IPS-15b (cell line): ENCODE data around the gene XIST.

Experiments used
- H3K27me3 ChIP-seq: one replicate; pipeline ENCODE4 v1.6.1; 2013; ENCODE audit warnings: low read length; ENCODE audit not compliant: control insufficient read depth, insufficient read depth
- H3K36me3 ChIP-seq: one replicate; pipeline ENCODE4 v1.6.1; 2013; ENCODE audit warnings: low read length; ENCODE audit not compliant: control insufficient read depth, insufficient read depth
- H3K4me1 ChIP-seq: one replicate; pipeline ENCODE4 v1.6.1; 2013; ENCODE audit warnings: mild to moderate bottlenecking, low read length; ENCODE audit not compliant: control insufficient read depth, insufficient read depth
- H3K4me3 ChIP-seq: one replicate; pipeline ENCODE4 v1.5.1; 2013; ENCODE audit warnings: low read depth, low read length
- H3K9ac ChIP-seq: one replicate; pipeline ENCODE4 v1.6.1; 2013; ENCODE audit warnings: low read depth, mild to moderate bottlenecking, low read length
- H3K9me3 ChIP-seq: one replicate; pipeline ENCODE4 v1.6.1; 2013; ENCODE audit warnings: mild to moderate bottlenecking, low read length; ENCODE audit not compliant: control insufficient read depth, insufficient read depth

The XIST gene

DNA sequence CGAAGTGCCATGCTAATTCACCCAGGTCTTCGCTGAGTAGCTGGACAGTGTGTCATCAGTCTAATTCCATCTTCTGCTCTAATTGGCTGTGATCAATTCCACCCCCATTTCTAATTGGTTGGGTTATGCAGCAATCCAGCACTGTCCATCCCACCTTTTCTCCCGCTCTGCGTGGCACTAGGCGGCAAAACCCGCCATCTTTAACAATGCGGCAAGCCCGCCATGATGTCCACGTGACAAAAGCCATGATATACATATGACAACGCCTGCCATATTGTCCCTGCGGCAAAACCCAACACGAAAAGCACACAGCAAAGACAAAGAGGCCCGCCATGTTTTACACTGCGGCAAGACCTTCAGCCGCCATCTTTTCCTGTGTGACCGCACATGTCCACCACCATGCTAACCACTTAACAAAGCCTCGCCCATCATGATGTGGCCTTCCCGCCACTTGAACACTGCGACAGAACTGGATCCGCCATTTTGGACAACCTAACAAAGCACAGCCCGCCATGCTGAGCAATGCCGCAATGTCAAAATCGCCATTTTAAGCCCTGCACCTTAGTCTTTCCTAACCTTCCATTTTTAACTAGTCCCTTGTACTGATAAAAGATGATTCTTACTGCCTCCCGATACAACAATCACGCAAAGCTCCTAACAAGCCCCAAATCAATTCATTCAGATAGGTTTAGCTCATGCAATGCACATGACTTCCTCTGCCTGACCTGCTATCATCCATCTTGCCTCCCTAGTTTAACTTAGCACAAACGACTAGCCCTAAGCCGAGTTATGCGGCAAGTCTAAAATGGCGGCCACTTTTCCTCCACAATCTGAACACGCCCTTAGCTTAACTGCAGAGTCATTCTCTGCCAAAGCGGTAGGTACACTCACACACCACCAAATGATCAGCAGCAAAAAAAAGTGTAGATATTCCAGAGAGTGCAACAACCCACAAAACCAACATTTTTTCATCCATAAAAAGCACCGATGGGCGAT lies 1.2 kb downstream of the XIST start:
- Histone ChIP-seq H3K4me3 (no peak overlapping the region), H3K9ac (no peak overlapping the region), H3K4me1 (peaks cover 10% of the 10 kb centered on the region), H3K9me3 (peaks cover 14% of the 10 kb centered on the region), H3K27me3 (no peaks in the 10 kb centered on the region), H3K36me3 (no peaks in the 10 kb centered on the region)

GRCh38 chrX:73850124-73851013 lies 2.1 kb downstream of the XIST start:
- no peaks in the 10 kb centered on the region for H3K27me3 ChIP-seq
- no peak overlapping the region for H3K9ac ChIP-seq
- no peak overlapping the region for H3K4me3 ChIP-seq
- peaks cover 12% of the 10 kb centered on the region for H3K4me1 ChIP-seq
- no peaks in the 10 kb centered on the region for H3K36me3 ChIP-seq
- peaks cover 14% of the 10 kb centered on the region for H3K9me3 ChIP-seq

DNA sequence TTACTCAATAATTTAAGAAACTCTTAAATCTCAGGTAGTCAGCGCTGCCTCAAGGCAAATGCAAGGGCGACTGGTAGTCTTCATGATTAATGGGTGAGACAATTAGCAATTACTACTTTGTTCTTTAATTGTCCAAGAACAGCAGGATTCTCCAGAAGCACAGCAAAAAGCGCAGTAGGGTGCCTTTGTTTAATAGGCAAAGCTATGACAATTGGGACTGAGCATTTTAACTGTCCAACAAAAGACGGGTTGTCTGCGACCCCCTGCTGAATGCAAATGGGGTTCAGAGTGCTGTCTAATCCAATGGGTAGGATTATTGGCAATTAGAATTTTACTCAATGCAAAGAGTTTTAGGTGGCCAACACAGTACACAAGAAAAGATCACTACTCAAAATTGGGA lies 3.4 kb downstream of the XIST start:
- Histone ChIP-seq H3K9ac (no peak overlapping the region), H3K36me3 (no peaks in the 10 kb centered on the region), H3K4me3 (no peak overlapping the region), H3K9me3 (peaks cover 14% of the 10 kb centered on the region), H3K4me1 (peaks cover 12% of the 10 kb centered on the region), H3K27me3 (no peaks in the 10 kb centered on the region)

DNA sequence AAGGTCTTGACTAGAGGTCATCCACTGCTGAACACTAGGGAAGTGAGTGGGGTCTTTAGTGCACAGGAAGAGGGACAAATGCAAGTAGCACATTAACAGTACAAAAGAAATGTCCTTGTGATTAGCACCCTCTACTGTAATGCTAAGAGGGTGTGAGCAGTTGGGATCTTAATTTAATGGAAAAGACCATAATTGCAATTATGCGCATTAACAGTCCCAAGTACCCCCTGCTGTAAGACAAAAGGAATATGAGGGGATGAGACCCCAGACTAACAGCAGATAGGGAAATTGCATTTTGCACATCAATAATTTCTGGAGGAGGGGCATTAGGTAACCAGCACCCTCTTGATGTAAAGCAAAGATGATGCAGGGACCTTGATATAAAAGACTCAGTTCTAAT lies 4.5 kb downstream of the XIST start:
- no peaks in the 10 kb centered on the region for H3K27me3 ChIP-seq
- no peak overlapping the region for H3K9ac ChIP-seq
- peaks cover 12% of the 10 kb centered on the region for H3K4me1 ChIP-seq
- peaks cover 14% of the 10 kb centered on the region for H3K9me3 ChIP-seq
- no peak overlapping the region for H3K4me3 ChIP-seq
- no peaks in the 10 kb centered on the region for H3K36me3 ChIP-seq

DNA sequence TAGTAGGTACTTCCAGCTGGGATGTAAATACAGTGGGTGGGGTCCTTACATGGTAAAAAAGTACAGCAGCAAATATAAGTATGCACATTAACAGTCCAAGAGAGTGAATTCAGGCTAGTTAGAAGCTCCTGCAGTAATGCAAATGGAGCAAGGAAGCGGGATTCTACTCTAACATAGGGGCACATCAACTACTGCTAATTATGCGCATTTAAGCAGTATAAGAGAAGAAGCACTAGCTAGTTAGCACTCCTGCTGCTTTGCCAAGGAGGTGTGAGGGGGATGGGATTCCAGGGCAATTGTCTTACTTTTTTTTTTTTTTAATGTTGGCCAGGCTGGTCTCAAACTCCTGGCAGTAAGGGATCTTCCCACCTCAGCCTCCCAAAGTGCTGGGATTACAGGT lies 5.4 kb downstream of the XIST start:
- H3K27me3 ChIP-seq: no peaks in the 10 kb centered on the region
- H3K36me3 ChIP-seq: no peaks in the 10 kb centered on the region
- no peak overlapping the region for H3K9ac ChIP-seq
- peaks cover 12% of the 10 kb centered on the region for H3K4me1 ChIP-seq
- H3K4me3 ChIP-seq: no peak overlapping the region
- H3K9me3 ChIP-seq: peaks cover 14% of the 10 kb centered on the region

- H3K9ac ChIP-seq: no peak overlapping the region
- H3K27me3 ChIP-seq: no peaks in the 10 kb centered on the region
- peaks cover 4% of the 10 kb centered on the region for H3K9me3 ChIP-seq
- peaks cover 11% of the 10 kb centered on the region for H3K4me1 ChIP-seq
- no peaks in the 10 kb centered on the region for H3K36me3 ChIP-seq
- no peak overlapping the region for H3K4me3 ChIP-seq
Measured at GRCh38 chrX:73842541-73843234, 9.8 kb downstream of the XIST start.

DNA sequence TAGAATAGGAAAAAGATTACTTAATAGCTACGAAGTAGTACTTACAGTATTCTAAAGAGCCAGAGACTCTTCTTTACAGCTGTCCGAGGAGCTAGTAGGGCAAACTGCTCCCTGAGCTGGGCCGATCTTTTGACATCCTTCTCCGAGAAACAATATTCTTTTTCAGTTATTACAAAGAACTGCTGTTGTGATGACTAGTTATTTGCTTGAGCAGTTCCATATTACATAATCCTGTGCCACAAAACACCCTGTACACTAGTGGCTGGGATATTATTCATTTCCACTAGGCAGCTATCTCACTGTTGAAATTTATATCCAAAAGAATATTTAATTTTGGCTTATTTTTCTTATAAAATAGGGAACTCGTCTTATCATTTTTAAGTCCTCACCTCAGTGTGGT lies 11.2 kb downstream of the XIST start:
- Histone ChIP-seq H3K27me3 (no peaks in the 10 kb centered on the region), H3K9me3 (no peaks in the 10 kb centered on the region), H3K36me3 (no peaks in the 10 kb centered on the region), H3K9ac (no peak overlapping the region), H3K4me1 (peaks cover 2% of the 10 kb centered on the region), H3K4me3 (no peak overlapping the region)

GRCh38 chrX:73840120-73840924 lies 12.2 kb downstream of the XIST start:
- H3K9me3 ChIP-seq: no peaks in the 10 kb centered on the region
- no peak overlapping the region for H3K4me3 ChIP-seq
- H3K36me3 ChIP-seq: no peaks in the 10 kb centered on the region
- no peaks in the 10 kb centered on the region for H3K4me1 ChIP-seq
- no peak overlapping the region for H3K9ac ChIP-seq
- no peaks in the 10 kb centered on the region for H3K27me3 ChIP-seq

DNA sequence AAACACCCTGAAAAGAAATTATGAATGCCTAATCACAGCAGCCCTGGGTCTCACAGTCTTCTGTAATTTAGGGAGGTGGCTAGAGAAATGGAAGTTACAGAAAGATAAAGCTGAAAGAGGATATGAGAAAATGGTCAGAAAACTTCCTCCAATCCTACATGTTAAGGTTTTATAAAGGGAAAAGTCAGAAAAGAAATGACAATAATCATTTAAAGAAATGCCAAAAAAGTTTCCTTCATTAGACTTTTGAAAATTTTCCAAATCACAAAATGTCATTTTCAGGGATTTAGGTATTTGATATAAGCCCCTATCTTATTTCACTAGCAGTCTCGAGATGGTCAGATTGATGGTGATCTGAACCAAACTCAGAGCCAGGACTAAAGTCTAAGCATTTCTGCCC lies 13.4 kb downstream of the XIST start:
- H3K36me3 ChIP-seq: no peaks in the 10 kb centered on the region
- no peaks in the 10 kb centered on the region for H3K9me3 ChIP-seq
- H3K9ac ChIP-seq: no peak overlapping the region
- no peak overlapping the region for H3K4me3 ChIP-seq
- no peaks in the 10 kb centered on the region for H3K27me3 ChIP-seq
- H3K4me1 ChIP-seq: no peaks in the 10 kb centered on the region

DNA sequence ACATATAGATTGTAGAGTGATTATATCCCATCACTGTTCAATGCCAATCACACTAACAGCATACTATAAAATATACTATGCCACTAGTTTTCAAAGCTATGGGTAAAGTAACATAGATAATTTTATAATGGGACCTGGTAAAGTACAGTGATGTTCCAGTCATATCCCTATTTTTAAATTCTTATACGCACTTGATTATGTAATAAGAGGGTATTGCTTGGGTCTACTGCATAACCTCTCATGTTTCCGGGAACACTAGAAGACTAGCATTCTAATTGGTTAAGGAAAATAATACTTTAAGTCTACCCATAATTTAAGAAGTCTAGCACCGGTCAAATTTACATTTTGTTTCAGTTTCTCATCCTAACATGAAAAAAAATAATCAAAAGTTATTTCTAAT lies 14.4 kb downstream of the XIST start:
- Histone ChIP-seq H3K9ac (no peak overlapping the region), H3K4me3 (no peak overlapping the region), H3K4me1 (no peaks in the 10 kb centered on the region), H3K27me3 (no peaks in the 10 kb centered on the region), H3K36me3 (no peaks in the 10 kb centered on the region), H3K9me3 (no peaks in the 10 kb centered on the region)
